ENCODE results near the gene FXN.

Gene FXN

GRCh38 chr9:69030851-69031645, 4.5 kb upstream of the FXN start:
- Histone ChIP-seq H3K36me3 (ENCODE audit: insufficient read depth, low read length) (no peaks in the 10 kb centered on the region), H3K4me2 (ENCODE audit: insufficient read depth, low read length) (no peak overlapping the region), H2AFZ (ENCODE audit: low read depth, low read length) (no peak overlapping the region), H3K27ac (ENCODE audit: low read length) (no peak overlapping the region), H3K9ac (ENCODE audit: low read depth, low read length) (no peak overlapping the region), H3K4me3 (ENCODE audit: low read depth in 1 of 2, low read length in 2 of 2) (no peak overlapping the region), H3K9me3 (ENCODE audit: insufficient read depth, low read length, severe bottlenecking) (peaks cover 5% of the 10 kb centered on the region), H3K79me2 (ENCODE audit: insufficient read depth, low read length) (peaks cover 5% of the 10 kb centered on the region; the same call in 1 of the 2 replicates), H3K27me3 (ENCODE audit: insufficient read depth, low read length, poor library complexity) (no peaks in the 10 kb centered on the region), H4K20me1 (ENCODE audit: insufficient read depth, low read length) (no peaks in the 10 kb centered on the region), H3K4me1 (ENCODE audit: insufficient read depth, low read length) (peaks cover 32% of the 10 kb centered on the region)
- no peak for ATAC-seq (ENCODE audit: insufficient read depth, low read depth)
- no peak for DNase-seq
- TF ChIP-seq, protein P1, sequence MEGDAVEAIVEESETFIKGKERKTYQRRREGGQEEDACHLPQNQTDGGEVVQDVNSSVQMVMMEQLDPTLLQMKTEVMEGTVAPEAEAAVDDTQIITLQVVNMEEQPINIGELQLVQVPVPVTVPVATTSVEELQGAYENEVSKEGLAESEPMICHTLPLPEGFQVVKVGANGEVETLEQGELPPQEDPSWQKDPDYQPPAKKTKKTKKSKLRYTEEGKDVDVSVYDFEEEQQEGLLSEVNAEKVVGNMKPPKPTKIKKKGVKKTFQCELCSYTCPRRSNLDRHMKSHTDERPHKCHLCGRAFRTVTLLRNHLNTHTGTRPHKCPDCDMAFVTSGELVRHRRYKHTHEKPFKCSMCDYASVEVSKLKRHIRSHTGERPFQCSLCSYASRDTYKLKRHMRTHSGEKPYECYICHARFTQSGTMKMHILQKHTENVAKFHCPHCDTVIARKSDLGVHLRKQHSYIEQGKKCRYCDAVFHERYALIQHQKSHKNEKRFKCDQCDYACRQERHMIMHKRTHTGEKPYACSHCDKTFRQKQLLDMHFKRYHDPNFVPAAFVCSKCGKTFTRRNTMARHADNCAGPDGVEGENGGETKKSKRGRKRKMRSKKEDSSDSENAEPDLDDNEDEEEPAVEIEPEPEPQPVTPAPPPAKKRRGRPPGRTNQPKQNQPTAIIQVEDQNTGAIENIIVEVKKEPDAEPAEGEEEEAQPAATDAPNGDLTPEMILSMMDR (IDR thresholded peaks at IDR 0.05; ENCODE audit: borderline replicate concordance, extremely low read depth, low read length, poor library complexity, severe bottlenecking), result no peak
- no peak for TF ChIP-seq EZH2 (IDR thresholded peaks at IDR 0.05; ENCODE audit: borderline replicate concordance, low read depth, low read length, severe bottlenecking)

GRCh38 chr9:69034071-69034470, 1.5 kb upstream of the FXN start:
- DNase-seq, result no peak
- H3K36me3 ChIP-seq (ENCODE audit: insufficient read depth, low read length), result no peaks in the 10 kb centered on the region

GRCh38 chr9:69036309-69036708, 757 bp downstream of the FXN start:
- H2AFZ ChIP-seq (ENCODE audit: low read depth, low read length), result peak overlapping the region; percentile 92
- no peak for DNase-seq
- H4K20me1 ChIP-seq (ENCODE audit: insufficient read depth, low read length), result peaks cover 3% of the 10 kb centered on the region; the same call in 1 of the 2 replicates
- TF ChIP-seq, protein P1 (IDR thresholded peaks at IDR 0.05; ENCODE audit: borderline replicate concordance, extremely low read depth, low read length, poor library complexity, severe bottlenecking), result no peak
- TF ChIP-seq EZH2 (IDR thresholded peaks at IDR 0.05; ENCODE audit: borderline replicate concordance, low read depth, low read length, severe bottlenecking), result no peak
- no peak for ATAC-seq (ENCODE audit: insufficient read depth, low read depth)
- H3K4me3 ChIP-seq (ENCODE audit: low read depth in 1 of 2, low read length in 2 of 2), result peak overlapping the region; percentile 54 to 90
- H3K9me3 ChIP-seq (ENCODE audit: insufficient read depth, low read length, severe bottlenecking), result no peaks in the 10 kb centered on the region
- peaks cover 33% of the 10 kb centered on the region for H3K79me2 ChIP-seq (ENCODE audit: insufficient read depth, low read length)
- H3K27ac ChIP-seq (ENCODE audit: low read length), result peak overlapping the region; percentile 72
- peak overlapping the region; percentile 76 for H3K4me2 ChIP-seq (ENCODE audit: insufficient read depth, low read length)
- no peaks in the 10 kb centered on the region for H3K27me3 ChIP-seq (ENCODE audit: insufficient read depth, low read length, poor library complexity)
- H3K4me1 ChIP-seq (ENCODE audit: insufficient read depth, low read length), result peaks cover 13% of the 10 kb centered on the region
- no peaks in the 10 kb centered on the region for H3K36me3 ChIP-seq (ENCODE audit: insufficient read depth, low read length)
- H3K9ac ChIP-seq (ENCODE audit: low read depth, low read length), result peak overlapping the region; percentile 73

More at GRCh38 chr9:69034071-69034470, 1.5 kb upstream of the FXN start:
- peaks cover 20% of the 10 kb centered on the region for H3K4me1 ChIP-seq (ENCODE audit: insufficient read depth, low read length)
- no peaks in the 10 kb centered on the region for H3K27me3 ChIP-seq (ENCODE audit: insufficient read depth, low read length, poor library complexity)
- peaks cover 20% of the 10 kb centered on the region for H3K79me2 ChIP-seq (ENCODE audit: insufficient read depth, low read length)
- no peak for TF ChIP-seq EZH2 (IDR thresholded peaks at IDR 0.05; ENCODE audit: borderline replicate concordance, low read depth, low read length, severe bottlenecking)
- H3K9me3 ChIP-seq (ENCODE audit: insufficient read depth, low read length, severe bottlenecking), result peaks cover 5% of the 10 kb centered on the region
- H3K9ac ChIP-seq (ENCODE audit: low read depth, low read length), result no peak overlapping the region
- ATAC-seq (ENCODE audit: insufficient read depth, low read depth), result no peak
- 0 out of 2 replicates have a peak, but pooled peaks cover 3% of the 10 kb centered on the region for H4K20me1 ChIP-seq (ENCODE audit: insufficient read depth, low read length)
- H3K4me2 ChIP-seq (ENCODE audit: insufficient read depth, low read length), result no peak overlapping the region
- no peak overlapping the region for H3K4me3 ChIP-seq (ENCODE audit: low read depth in 1 of 2, low read length in 2 of 2)
- H3K27ac ChIP-seq (ENCODE audit: low read length), result no peak overlapping the region
- H2AFZ ChIP-seq (ENCODE audit: low read depth, low read length), result no peak overlapping the region

- Histone ChIP-seq H3K4me1 (ENCODE audit: insufficient read depth, low read length) (peaks cover 13% of the 10 kb centered on the region), H3K27ac (ENCODE audit: low read length) (no peak overlapping the region), H2AFZ (ENCODE audit: low read depth, low read length) (peak overlapping the region; percentile 92), H3K9ac (ENCODE audit: low read depth, low read length) (peak overlapping the region; percentile 73), H3K27me3 (ENCODE audit: insufficient read depth, low read length, poor library complexity) (no peaks in the 10 kb centered on the region), H3K4me3 (ENCODE audit: low read depth in 1 of 2, low read length in 2 of 2) (peak overlapping the region; percentile 54 to 90; a peak in 3 of 4 replicates), H3K9me3 (ENCODE audit: insufficient read depth, low read length, severe bottlenecking) (no peaks in the 10 kb centered on the region), H4K20me1 (ENCODE audit: insufficient read depth, low read length) (peaks cover 3% of the 10 kb centered on the region; the same call in 1 of the 2 replicates), H3K4me2 (ENCODE audit: insufficient read depth, low read length) (peak overlapping the region; percentile 76), H3K36me3 (ENCODE audit: insufficient read depth, low read length) (no peaks in the 10 kb centered on the region), H3K79me2 (ENCODE audit: insufficient read depth, low read length) (peaks cover 33% of the 10 kb centered on the region)
- TF ChIP-seq EZH2 (IDR thresholded peaks at IDR 0.05; ENCODE audit: borderline replicate concordance, low read depth, low read length, severe bottlenecking), result no peak
- TF ChIP-seq, protein P1 (IDR thresholded peaks at IDR 0.05; ENCODE audit: borderline replicate concordance, extremely low read depth, low read length, poor library complexity, severe bottlenecking), result no peak
- ATAC-seq (ENCODE audit: insufficient read depth, low read depth) (no peak), DNase-seq (no peak)
These were observed 1.2 kb downstream of the FXN start for GRCh38 chr9:69036799-69037198.

All from DND-41 (cell line).